Neural cell (in vitro differentiated cells): ENCODE results near the gene ARID1A.

Experiments
- POLR2AphosphoS5 ChIP-seq: IDR thresholded peaks from 2 replicates; pipeline ENCODE4 v1.6.1; 2012
- TAF1 ChIP-seq: IDR thresholded peaks from 2 replicates; pipeline ENCODE4 v1.6.1; 2012; ENCODE audit warnings: low read depth
- TF ChIP-seq, protein P1 (sequence below): fragments of 450-650 bp; IDR thresholded peaks from 2 replicates; pipeline ENCODE4 v1.5.1; 2014; ENCODE audit warnings: antibody characterized with exemption, mild to moderate bottlenecking, moderate library complexity; ENCODE audit not compliant: poor library complexity, severe bottlenecking

DNA sequence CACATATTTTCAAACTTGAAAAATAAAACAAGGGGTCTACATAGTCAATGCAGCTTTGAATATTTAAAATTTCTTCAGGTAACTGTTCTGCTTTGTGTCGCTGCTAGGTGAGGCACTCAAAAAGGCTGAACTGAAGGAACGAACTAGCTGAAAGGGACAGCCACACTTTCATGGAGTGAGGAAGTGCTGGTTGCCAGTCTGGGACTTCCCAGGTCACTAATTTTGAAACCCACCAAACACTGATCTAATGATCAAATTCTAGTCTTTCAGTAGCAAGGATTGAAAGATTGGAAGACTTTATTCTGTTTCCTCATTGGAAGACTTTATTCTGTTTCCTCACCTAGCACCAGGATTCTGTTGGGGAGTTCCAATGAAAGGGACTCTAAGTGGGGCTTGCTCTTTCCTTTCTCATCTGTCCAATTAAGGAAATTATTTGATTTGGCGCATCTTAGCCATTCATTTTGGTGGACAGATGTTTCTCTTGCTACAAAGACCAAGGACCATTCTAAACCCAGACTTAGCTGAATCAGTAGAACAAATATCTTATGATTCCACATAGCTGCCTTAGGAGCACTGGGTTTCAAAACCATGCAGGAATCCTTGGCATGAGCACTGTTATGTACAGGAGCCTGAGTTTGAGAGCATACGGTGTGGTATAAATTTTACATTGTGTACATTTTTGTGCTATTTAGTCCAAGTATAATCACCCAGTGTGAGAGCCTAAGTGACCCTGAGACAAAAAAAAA lies 10.9 kb upstream of the ARID1A start:
- no peak for TF ChIP-seq TAF1
- TF ChIP-seq, protein P1, sequence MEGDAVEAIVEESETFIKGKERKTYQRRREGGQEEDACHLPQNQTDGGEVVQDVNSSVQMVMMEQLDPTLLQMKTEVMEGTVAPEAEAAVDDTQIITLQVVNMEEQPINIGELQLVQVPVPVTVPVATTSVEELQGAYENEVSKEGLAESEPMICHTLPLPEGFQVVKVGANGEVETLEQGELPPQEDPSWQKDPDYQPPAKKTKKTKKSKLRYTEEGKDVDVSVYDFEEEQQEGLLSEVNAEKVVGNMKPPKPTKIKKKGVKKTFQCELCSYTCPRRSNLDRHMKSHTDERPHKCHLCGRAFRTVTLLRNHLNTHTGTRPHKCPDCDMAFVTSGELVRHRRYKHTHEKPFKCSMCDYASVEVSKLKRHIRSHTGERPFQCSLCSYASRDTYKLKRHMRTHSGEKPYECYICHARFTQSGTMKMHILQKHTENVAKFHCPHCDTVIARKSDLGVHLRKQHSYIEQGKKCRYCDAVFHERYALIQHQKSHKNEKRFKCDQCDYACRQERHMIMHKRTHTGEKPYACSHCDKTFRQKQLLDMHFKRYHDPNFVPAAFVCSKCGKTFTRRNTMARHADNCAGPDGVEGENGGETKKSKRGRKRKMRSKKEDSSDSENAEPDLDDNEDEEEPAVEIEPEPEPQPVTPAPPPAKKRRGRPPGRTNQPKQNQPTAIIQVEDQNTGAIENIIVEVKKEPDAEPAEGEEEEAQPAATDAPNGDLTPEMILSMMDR = no peak
- no peak for TF ChIP-seq POLR2AphosphoS5
